ENCODE measurements around the gene UBA5.

- TF ChIP-seq CTCF (IDR thresholded peaks at IDR 0.05) (no peak), POLR2A (IDR thresholded peaks at IDR 0.05) (no peak)
These were observed 25.1 kb upstream of the UBA5 start for GRCh38 chr3:132635052-132635451.

Data from Peyer's patch (tissue), 4 donors.